Stimulated activated naive CD8-positive, alpha-beta T cell treated with anti-CD3 and anti-CD28 coated beads, Interleukin-15, Interleukin-2, amounts not matched to agents 100 ng/mL and 50 ng/mL, for 24 hours (primary cell): ENCODE results near the gene RETREG1.
"Not testable (repeated sequence)": the region's sequence is repeated elsewhere in the genome, so short reads cannot be mapped to it uniquely, and the experiment has no call there.

Experiments
- H3K27ac Mint-ChIP-seq: one replicate; pipeline ENCODE4 v1.8.0; 2021; ENCODE audit warnings: mild to moderate bottlenecking, mixed read lengths
- H3K27me3 Mint-ChIP-seq: one replicate; pipeline ENCODE4 v1.8.0; 2021; ENCODE audit warnings: mixed read lengths
- H3K36me3 Mint-ChIP-seq: one replicate; pipeline ENCODE4 v1.8.0; 2021; ENCODE audit warnings: low read depth, mixed read lengths
- H3K4me1 Mint-ChIP-seq: one replicate; pipeline ENCODE4 v1.8.0; 2021; ENCODE audit warnings: low read depth, mixed read lengths
- H3K4me3 Mint-ChIP-seq: one replicate; pipeline ENCODE4 v1.8.0; 2021; ENCODE audit warnings: mild to moderate bottlenecking, mixed read lengths
- H3K9me3 Mint-ChIP-seq: one replicate; pipeline ENCODE4 v1.8.0; 2021; ENCODE audit warnings: mixed read lengths

Gene RETREG1, protein sequence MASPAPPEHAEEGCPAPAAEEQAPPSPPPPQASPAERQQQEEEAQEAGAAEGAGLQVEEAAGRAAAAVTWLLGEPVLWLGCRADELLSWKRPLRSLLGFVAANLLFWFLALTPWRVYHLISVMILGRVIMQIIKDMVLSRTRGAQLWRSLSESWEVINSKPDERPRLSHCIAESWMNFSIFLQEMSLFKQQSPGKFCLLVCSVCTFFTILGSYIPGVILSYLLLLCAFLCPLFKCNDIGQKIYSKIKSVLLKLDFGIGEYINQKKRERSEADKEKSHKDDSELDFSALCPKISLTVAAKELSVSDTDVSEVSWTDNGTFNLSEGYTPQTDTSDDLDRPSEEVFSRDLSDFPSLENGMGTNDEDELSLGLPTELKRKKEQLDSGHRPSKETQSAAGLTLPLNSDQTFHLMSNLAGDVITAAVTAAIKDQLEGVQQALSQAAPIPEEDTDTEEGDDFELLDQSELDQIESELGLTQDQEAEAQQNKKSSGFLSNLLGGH

DNA sequence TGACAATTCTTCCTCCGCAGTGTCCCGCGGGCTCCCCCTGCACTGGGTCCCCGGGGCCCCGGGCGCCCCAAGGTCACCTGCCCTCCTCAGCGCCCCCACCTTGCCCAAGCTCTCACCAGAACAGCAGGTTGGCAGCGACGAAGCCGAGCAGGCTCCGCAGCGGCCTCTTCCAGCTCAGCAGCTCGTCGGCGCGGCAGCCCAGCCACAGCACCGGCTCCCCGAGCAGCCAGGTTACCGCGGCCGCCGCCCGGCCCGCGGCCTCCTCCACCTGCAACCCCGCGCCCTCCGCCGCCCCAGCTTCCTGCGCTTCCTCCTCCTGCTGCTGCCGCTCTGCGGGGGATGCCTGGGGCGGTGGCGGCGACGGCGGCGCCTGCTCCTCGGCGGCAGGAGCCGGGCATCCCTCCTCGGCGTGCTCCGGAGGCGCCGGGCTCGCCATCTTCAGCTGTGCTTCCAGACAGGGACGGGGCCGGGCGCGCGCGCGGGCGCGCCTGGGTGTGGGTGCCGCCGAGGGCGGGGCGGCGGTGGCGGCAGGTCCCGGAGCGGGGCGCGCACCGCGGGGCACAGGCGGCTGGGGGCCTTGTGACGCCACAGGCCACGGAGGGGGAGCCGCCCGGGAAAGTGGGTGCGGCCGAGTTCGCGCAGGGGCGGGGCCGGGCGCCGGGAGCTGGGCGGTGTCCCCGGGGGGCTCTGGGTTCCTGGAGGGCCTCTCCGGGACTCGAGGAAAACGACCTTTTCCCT is at the start of gene RETREG1:
Gene RETREG1, minus strand, starts transcription at position 462 of the 738 bp plus-strand sequence. Its CDS starts 26 bp downstream, at position 436.
- H3K4me3 Mint-ChIP-seq: no peak within 1 kb of the TSS
- no peaks in the 10 kb centered on the region for H3K9me3 Mint-ChIP-seq

DNA sequence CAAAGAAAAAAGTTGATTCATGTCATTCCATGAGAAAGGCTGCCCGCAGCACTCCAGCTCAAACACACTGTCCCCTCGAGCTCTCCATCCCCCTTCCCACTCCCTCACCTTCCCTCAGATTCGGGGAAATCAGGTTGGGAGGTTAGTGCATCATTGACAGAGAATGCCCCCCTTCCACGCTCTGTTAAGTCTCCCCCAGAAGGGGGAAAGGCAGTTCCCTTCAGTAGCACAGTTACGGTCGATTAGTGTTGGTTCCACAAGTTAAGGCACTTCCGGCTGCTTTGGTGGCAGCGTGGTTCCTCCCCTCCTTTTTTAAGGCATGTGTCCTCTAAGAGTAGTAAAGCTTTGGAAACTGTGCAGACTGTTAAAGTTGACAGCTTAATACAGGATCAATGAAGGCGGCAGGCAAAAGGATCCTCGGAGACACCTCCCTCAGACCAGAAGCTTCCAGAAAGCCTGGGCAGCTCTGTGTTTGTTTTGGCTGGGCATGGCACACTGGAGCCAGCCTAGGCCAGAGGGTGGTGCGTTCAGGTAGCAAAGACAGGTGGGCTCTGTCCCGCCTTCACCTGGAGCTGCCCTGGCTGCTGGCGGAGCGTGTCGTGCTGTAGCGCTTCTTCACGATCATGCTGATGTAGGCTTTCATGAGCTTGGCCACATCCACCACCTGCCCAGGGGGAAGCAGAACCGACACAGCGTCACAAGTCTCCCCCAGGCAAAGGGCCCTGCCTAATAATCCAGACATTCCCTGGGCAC is 49.5 kb upstream of the RETREG1 start:
- Mint-ChIP-seq H3K27ac (no peak overlapping the region), H3K36me3 (no peaks in the 10 kb centered on the region), H3K27me3 (no peaks in the 10 kb centered on the region), H3K9me3 (no peaks in the 10 kb centered on the region), H3K4me1 (peaks cover 7% of the 10 kb centered on the region), H3K4me3 (no peak overlapping the region)

More for the DNA sequence above, at the start of gene RETREG1:
- H3K27ac Mint-ChIP-seq: peak within 1 kb of the TSS; percentile 82
- H3K36me3 Mint-ChIP-seq: peaks cover 10% of the 10 kb centered on the region
- H3K27me3 Mint-ChIP-seq: no peaks in the 10 kb centered on the region
- peaks cover 45% of the 10 kb centered on the region for H3K4me1 Mint-ChIP-seq

DNA sequence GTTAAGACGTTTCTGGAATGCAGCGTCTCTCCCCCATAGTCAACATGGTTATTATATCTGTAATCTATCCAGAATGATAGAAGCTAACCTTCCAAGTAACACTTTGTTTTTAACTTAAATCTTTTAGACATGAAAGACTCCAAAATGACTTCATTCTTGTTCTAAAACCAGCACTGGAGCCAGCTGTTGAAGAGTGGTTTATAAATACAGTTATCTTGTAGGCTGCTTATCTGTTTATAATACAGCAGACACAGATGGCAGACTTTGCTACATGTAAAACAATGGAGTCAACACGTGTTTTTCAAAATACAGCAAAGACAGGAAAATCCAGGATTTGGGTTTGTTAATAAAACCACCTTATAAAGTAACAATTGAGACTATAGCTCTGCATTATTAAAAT is 48.8 kb upstream of the RETREG1 start:
- Mint-ChIP-seq H3K36me3 (no peaks in the 10 kb centered on the region), H3K4me3 (no peak overlapping the region), H3K27ac (no peak overlapping the region), H3K9me3 (no peaks in the 10 kb centered on the region), H3K4me1 (peaks cover 7% of the 10 kb centered on the region), H3K27me3 (no peaks in the 10 kb centered on the region)

DNA sequence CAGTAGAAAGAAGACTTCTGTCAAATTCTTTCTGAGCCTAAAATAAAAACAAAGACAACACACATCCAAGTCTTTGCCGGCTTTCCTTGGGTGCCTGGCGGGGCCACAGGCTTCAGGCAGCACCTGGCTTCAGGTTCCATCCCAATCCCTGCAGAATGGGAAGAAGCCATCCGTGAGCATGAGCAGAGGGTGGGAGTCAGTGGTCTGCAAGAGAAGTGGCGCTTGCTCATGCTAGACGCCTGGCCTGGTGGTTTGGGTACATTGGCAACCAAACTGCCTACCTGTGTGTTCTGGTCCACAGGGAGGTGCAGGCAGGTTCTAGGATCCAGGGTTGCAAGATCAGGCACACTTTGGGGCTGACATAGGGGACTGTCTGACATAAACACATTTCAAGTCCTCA is 47.6 kb upstream of the RETREG1 start:
- Mint-ChIP-seq H3K4me1 (peaks cover 7% of the 10 kb centered on the region), H3K9me3 (no peaks in the 10 kb centered on the region), H3K27me3 (no peaks in the 10 kb centered on the region), H3K27ac (no peak overlapping the region), H3K36me3 (no peaks in the 10 kb centered on the region), H3K4me3 (no peak overlapping the region)

DNA sequence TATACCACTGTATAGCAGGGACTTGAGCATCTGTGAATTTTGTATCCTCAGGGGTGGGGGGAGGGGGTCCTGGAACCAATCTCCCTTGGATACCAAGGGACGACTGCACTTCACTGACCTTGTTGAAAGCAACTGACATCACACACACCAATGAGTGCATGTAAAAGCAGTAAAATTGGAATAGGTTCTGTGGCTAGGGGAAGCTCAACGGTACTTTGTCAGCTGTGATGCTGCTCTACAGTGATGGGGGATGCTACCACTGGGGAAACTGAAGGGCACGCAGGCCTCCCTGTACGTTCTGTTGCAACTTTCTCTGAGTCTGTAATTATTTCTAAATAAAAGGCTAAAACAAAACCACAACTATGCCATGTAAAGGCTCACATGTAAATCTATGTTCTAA is 47.0 kb upstream of the RETREG1 start:
- H3K4me3 Mint-ChIP-seq: no peak overlapping the region
- no peaks in the 10 kb centered on the region for H3K36me3 Mint-ChIP-seq
- no peaks in the 10 kb centered on the region for H3K27me3 Mint-ChIP-seq
- peaks cover 7% of the 10 kb centered on the region for H3K4me1 Mint-ChIP-seq
- no peaks in the 10 kb centered on the region for H3K9me3 Mint-ChIP-seq
- H3K27ac Mint-ChIP-seq: no peak overlapping the region

DNA sequence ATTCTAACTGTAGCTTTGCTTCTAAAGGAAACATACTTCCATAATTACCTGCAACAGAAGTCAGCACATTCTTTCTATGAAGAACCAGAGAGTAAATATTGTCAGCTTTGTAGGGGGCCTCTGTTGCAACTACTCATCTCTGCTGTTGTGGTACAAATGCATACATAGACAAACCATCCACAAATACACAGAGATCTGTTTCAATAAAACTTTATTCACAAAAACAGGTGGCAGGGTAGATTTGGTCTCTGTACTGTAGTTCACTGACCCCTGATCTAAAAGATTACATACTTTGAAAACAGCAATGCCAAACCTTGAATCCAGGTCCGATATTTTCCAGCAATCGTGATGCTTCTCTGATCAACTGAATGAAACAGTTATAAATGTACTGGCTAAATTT is 44.9 kb upstream of the RETREG1 start:
- Mint-ChIP-seq H3K9me3 (no peaks in the 10 kb centered on the region), H3K4me1 (peaks cover 11% of the 10 kb centered on the region), H3K27me3 (no peaks in the 10 kb centered on the region)

DNA sequence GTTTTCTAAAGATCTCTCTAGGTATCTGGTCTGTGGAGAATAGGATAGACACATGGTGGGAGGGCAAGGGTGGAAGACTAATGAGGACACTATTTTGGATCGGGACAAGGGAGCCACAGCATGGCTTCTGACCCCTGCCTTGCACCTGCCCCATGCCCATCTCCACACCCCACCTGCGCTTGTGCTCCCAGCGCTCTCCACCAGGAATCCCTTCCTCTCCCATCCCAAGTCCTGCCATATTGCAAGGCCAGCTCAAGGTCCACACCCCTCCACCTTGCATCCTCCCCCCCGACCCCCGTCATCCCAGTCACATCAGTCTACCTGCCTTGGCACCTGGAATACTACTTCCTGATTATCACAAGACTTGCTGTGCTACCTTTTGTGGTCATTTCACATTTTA is 44.2 kb upstream of the RETREG1 start:
- Mint-ChIP-seq H3K4me3 (no peak overlapping the region), H3K27me3 (no peaks in the 10 kb centered on the region), H3K36me3 (no peaks in the 10 kb centered on the region), H3K4me1 (peaks cover 18% of the 10 kb centered on the region), H3K27ac (no peak overlapping the region), H3K9me3 (no peaks in the 10 kb centered on the region)

More for the DNA sequence above, 44.9 kb upstream of the RETREG1 start:
- Mint-ChIP-seq H3K27ac (no peak overlapping the region), H3K36me3 (no peaks in the 10 kb centered on the region), H3K4me3 (no peak overlapping the region)

DNA sequence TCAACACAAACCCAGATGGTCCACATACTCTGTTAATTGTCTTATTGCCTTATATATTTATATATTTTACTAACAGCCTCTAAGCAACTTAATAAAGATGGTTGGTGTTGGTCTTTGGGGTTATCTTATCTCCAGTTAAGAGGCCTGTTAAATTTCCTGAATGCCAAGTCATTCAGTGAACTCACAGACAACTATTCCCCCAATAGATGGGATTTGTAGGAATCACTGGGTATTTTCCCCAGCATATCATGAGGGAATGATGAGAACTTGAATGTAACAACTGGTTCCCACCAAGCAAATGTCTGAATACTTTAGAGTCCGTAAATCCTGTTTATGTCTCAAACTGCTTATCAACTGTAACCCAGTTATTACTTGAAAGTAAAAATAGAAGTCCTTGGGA is 42.7 kb upstream of the RETREG1 start:
- H3K27me3 Mint-ChIP-seq: no peaks in the 10 kb centered on the region
- H3K36me3 Mint-ChIP-seq: no peaks in the 10 kb centered on the region
- H3K4me1 Mint-ChIP-seq: peaks cover 27% of the 10 kb centered on the region
- H3K4me3 Mint-ChIP-seq: no peak overlapping the region
- H3K27ac Mint-ChIP-seq: no peak overlapping the region
- H3K9me3 Mint-ChIP-seq: no peaks in the 10 kb centered on the region

DNA sequence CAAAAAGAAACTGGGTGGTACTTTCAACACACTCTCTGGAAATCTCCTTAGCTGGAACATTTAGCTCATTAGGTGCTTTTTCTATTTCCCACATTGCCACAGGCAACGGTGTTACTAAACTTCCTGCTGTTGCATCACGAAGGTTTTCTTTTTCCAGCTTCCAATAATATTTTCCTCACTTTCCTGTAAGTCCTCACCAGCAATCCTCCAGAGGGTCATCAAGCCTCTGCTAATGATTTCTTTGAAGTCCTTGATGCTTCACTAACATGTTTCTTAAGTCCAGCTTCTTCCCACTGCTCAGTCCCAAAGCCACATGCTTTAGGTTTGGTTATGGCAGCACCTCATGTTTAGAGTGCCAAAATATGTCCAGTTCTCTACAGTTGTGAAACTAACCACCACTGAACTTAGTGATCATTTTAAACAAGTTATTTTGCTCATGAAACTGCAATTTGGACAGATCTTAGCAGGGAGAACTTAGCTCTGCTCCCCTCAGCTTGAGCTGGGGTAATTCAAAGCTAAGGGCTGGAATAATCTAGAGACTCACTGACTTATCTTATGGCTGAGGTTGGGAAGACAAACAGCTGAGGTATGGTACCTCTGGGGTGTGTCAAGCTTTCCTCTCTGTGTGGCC is 39.9 kb upstream of the RETREG1 start:
- H3K36me3 Mint-ChIP-seq: no peaks in the 10 kb centered on the region
- H3K9me3 Mint-ChIP-seq: no peaks in the 10 kb centered on the region
- H3K27me3 Mint-ChIP-seq: no peaks in the 10 kb centered on the region
- peaks cover 22% of the 10 kb centered on the region for H3K4me1 Mint-ChIP-seq
- H3K4me3 Mint-ChIP-seq: no peak overlapping the region
- H3K27ac Mint-ChIP-seq: peak overlapping the region; percentile 5

DNA sequence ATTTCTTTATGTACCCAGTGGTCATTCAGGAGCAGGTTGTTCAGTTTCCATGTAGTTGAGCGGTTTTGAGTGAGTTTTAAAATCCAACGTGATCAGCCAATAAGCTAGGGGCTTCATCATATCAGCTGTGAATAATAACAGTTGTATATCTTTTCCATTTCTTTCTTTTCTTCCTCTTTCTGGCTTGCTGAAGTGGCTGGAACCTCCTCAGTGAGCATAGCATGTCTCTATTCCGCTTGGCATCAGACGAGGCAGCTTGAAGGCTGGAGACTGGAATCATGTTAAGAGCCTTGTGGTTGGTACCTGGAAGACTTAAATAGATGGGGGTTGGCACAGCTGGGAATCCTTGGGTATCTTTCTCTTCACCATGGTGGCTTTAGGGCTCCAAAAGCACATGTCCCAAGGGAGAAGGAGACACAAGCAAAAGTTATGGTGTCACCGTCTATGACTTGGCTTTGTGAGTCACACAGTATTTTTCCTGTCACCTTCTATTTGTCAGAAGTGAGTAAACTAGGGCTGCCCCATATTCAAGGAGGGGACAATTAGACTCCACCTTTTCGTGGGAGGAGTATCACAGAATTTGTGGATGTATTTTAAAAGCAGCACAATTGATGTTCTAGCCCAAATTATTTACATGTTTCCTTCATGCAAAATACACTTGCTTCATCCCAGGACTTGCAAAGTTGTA is 38.0 kb upstream of the RETREG1 start:
- no peaks in the 10 kb centered on the region for H3K9me3 Mint-ChIP-seq
- H3K4me1 Mint-ChIP-seq: peaks cover 22% of the 10 kb centered on the region
- H3K27me3 Mint-ChIP-seq: no peaks in the 10 kb centered on the region
- no peak overlapping the region for H3K4me3 Mint-ChIP-seq
- H3K36me3 Mint-ChIP-seq: no peaks in the 10 kb centered on the region
- H3K27ac Mint-ChIP-seq: peak overlapping the region; percentile 69

DNA sequence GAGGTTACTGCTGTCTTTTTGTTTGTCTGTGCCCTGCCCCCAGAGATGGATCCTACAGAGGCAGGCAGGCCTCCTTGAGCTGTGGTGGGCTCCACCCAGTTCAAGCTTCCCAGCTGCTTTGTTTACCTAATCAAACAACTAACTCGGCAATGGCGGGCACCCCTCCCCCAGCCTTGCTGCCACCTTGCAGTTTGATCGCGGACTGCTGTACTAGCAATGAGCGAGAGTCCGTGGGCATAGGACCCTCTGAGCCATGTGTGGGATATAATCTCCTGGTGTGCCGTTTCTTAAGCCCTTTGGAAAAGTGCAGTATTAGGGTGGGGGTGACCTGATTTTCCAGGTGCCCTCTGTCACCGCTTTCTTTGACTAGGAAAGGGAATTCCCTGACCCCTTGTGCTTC is 31.9 kb upstream of the RETREG1 start:
- H3K4me3 Mint-ChIP-seq, H3K27me3 Mint-ChIP-seq, H3K4me1 Mint-ChIP-seq, H3K9me3 Mint-ChIP-seq, H3K27ac Mint-ChIP-seq, H3K36me3 Mint-ChIP-seq: not testable (repeated sequence)

DNA sequence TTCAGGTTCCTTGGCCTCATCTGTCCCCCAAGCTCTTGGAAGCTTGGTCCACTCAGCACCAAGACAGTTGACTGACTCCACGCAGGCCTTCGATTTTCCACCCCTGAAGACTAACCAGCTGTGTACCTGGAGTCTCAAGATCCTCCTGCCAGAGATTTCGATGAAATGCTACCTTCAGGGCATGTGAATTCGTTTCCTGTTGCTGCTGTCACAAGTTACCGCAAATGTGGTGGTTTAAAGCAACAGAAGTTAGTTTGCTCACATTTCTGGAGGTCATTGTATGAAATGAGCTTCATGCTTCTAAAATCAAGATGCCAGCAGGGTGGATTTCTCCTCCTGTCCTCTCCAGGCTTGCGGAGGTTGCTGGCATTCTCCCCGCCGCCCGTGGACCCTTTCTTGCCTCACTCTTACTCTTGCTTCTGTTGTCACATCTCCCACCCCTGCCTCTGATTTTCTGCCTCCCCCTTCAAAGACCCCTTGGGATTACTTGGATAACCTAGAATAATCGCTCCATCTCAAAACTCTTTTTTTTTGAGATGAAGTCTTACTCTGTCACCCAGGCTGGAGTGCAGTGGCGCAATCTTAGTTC is 27.6 kb upstream of the RETREG1 start:
- peak overlapping the region; percentile 2 for H3K27ac Mint-ChIP-seq
- no peaks in the 10 kb centered on the region for H3K27me3 Mint-ChIP-seq
- peaks cover 7% of the 10 kb centered on the region for H3K4me1 Mint-ChIP-seq
- H3K36me3 Mint-ChIP-seq: no peaks in the 10 kb centered on the region
- no peak overlapping the region for H3K4me3 Mint-ChIP-seq
- H3K9me3 Mint-ChIP-seq: peaks cover 8% of the 10 kb centered on the region

DNA sequence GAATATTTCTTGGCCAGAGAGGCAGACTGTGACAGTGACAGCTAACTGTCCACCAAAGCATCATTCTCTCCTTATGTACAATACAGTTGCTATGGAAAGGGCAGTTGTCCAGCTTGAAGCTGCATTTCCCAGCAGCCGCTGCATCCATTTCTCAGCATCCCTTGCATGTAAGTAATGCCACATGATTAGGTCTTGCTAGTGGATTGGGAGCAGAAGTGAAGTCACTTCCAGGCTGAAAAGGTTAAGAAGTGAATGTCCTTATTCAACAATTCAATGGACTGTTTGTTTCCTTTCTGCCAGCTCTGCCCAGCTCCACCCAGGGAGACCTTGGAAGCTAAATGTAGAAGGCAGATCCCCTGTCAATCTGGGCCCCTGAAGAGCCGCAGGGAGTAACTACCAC is 26.1 kb upstream of the RETREG1 start:
- Mint-ChIP-seq H3K27me3 (no peaks in the 10 kb centered on the region), H3K36me3 (no peaks in the 10 kb centered on the region), H3K9me3 (peaks cover 8% of the 10 kb centered on the region), H3K4me1 (peaks cover 7% of the 10 kb centered on the region), H3K27ac (no peak overlapping the region), H3K4me3 (no peak overlapping the region)

DNA sequence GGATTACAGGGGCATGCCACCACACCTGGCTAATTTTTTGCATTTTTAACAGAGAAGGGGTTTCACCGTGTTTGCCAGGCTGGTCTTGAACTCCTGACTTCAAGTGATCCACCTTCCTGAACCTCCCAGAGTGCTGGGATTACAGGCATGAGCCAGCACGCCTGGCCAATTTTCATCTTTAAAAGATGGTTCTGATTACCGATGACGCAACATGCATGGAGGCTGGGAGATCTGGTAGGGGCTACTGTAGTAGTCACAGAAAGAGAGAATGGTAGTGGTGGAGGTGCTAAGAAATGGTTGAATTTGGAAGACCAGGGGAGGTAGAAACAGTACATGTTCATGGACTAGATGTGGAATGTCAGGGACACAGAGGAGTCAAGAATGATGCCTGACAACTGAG is 22.4 kb upstream of the RETREG1 start:
- Mint-ChIP-seq H3K36me3 (no peaks in the 10 kb centered on the region), H3K27me3 (no peaks in the 10 kb centered on the region), H3K4me1 (peaks cover 2% of the 10 kb centered on the region), H3K9me3 (no peaks in the 10 kb centered on the region), H3K27ac (no peak overlapping the region), H3K4me3 (no peak overlapping the region)
